Endothelial cell of umbilical vein (primary cell): ENCODE data around the gene DCTD. TPM values are rescaled to one million over a fixed set of nuclear protein-coding genes. Genes with fewer than 3 reads are reported as not detected.

Experiments
- BruUV-seq: library from RNA; stranded (reverse); fragments of 400-500 nt; replicated peaks from 2 replicates; lab custom pipeline; 2021; lab: Mats Ljungman, UMichigan
- CTCF ChIA-PET: fragments of 300-600, 350-600 bp; sonication (Branson Sonifier 250); formaldehyde crosslinking; loops from one replicate; lab custom pipeline; 2021; ENCODE audit warnings: antibody characterized with exemption, inconsistent platforms; lab: Charles Lee
- POLR2A ChIA-PET: fragments of 300-600, 350-600 bp; sonication (Branson Sonifier 250); formaldehyde crosslinking; loops from one replicate; lab custom pipeline; 2021; ENCODE audit warnings: antibody characterized with exemption, inconsistent platforms; lab: Charles Lee
- DNase-seq: peaks from one replicate; pipeline ENCODE4 v3.0.0-alpha.2; 2011; ENCODE audit warnings: low read depth, low spot score
- FAIRE-seq: peaks from 2 replicates; lab custom pipeline; 2011; peaks lifted over from hg19 to GRCh38; lab: Jason Lieb, UNC
- H2AFZ ChIP-seq: 2 replicates; pipeline ENCODE4 v1.6.0; 2012; ENCODE audit warnings: low read depth, low read length, control low read depth, inconsistent platforms
- H3K27ac ChIP-seq: 2 replicates; pipeline ENCODE4 v1.5.1; 2011; ENCODE audit warnings: low read depth, mild to moderate bottlenecking, control low read depth, low read length, moderate library complexity; ENCODE audit not compliant: insufficient read depth
- H3K27me3 ChIP-seq, 2 experiments: 2 replicates each; pipeline versions ENCODE4 v1.6.0 to v1.6.1; 2011; ENCODE audit warnings: low read length in 2 of 2, mixed read lengths in 1 of 2; ENCODE audit not compliant: control insufficient read depth in 2 of 2, insufficient read depth in 2 of 2
- H3K36me3 ChIP-seq, 2 experiments: 2 replicates in 1 of 2; 3 replicates in 1 of 2; pipeline ENCODE4 v1.5.1; 2011; ENCODE audit warnings: low read length in 2 of 2, mild to moderate bottlenecking in 1 of 2, moderate library complexity in 1 of 2; ENCODE audit not compliant: control insufficient read depth in 2 of 2, insufficient read depth in 2 of 2; ENCODE audit errors: extremely low read depth in 1 of 2
- H3K4me1 ChIP-seq: 3 replicates; pipeline ENCODE4 v1.5.1; 2011; ENCODE audit warnings: mild to moderate bottlenecking, low read length; ENCODE audit not compliant: control insufficient read depth, insufficient read depth; ENCODE audit errors: extremely low read depth
- H3K4me2 ChIP-seq: 2 replicates; pipeline ENCODE4 v1.6.1; 2011; ENCODE audit warnings: low read length, control low read depth, mixed read lengths; ENCODE audit not compliant: insufficient read depth
- H3K4me3 ChIP-seq, 3 experiments: fragments of 200-600 bp in 1 of 3; sonication (generic), shearing (Covaris generic) in 1 of 3; replicated peaks in 1 of 3; 2 replicates each; pipeline ENCODE4 v1.5.1; 2011 to 2016; ENCODE audit warnings: control low read depth in 3 of 3, low read length in 3 of 3, mild to moderate bottlenecking in 2 of 3, inconsistent platforms in 1 of 3, low read depth in 1 of 3, moderate library complexity in 1 of 3; ENCODE audit not compliant: insufficient read depth in 1 of 3
- H3K79me2 ChIP-seq: 2 replicates; pipeline ENCODE4 v1.6.0; 2012; ENCODE audit warnings: low read length, inconsistent platforms; ENCODE audit not compliant: control insufficient read depth, insufficient read depth
- H3K9ac ChIP-seq: replicated peaks from 2 replicates; pipeline ENCODE3; 2011; ENCODE audit warnings: low read length, control low read depth; ENCODE audit not compliant: insufficient read depth; ENCODE audit errors: extremely low read depth
- H3K9me1 ChIP-seq: replicated peaks from 3 replicates; pipeline ENCODE4 v1.6.0; 2011; ENCODE audit warnings: mild to moderate bottlenecking, low read length; ENCODE audit not compliant: control insufficient read depth, insufficient read depth; ENCODE audit errors: extremely low read depth
- H3K9me3 ChIP-seq: replicated peaks from 2 replicates; pipeline ENCODE4 v1.5.1; 2012; ENCODE audit warnings: low read length, inconsistent platforms; ENCODE audit not compliant: control insufficient read depth, insufficient read depth
- H4K20me1 ChIP-seq: replicated peaks from 2 replicates; pipeline ENCODE3; 2011; ENCODE audit warnings: mild to moderate bottlenecking, low read length; ENCODE audit not compliant: control insufficient read depth, insufficient read depth; ENCODE audit errors: extremely low read depth
- CTCF ChIP-seq, 2 donors: IDR thresholded peaks; 1 replicate in 1 of 2; 2 replicates in 1 of 2; pipeline ENCODE4 v1.5.1; 2011; ENCODE audit warnings: low read length in 2 of 2, mild to moderate bottlenecking in 2 of 2, moderate library complexity in 2 of 2, control low read depth in 1 of 2, inconsistent platforms in 1 of 2, low read depth in 1 of 2; ENCODE audit not compliant: insufficient read depth in 1 of 2; ENCODE audit errors: extremely low read depth in 1 of 2
- EZH2 ChIP-seq: IDR thresholded peaks from 2 replicates; pipeline ENCODE4 v1.6.1; 2012; ENCODE audit warnings: borderline replicate concordance, low read depth, mild to moderate bottlenecking, moderate library complexity, low read length, inconsistent platforms; ENCODE audit not compliant: severe bottlenecking
- FOS ChIP-seq: IDR thresholded peaks from 2 replicates; pipeline ENCODE4 v1.6.1; 2011; ENCODE audit warnings: mild to moderate bottlenecking, low read length, moderate library complexity, borderline replicate concordance; ENCODE audit not compliant: insufficient read depth
- GATA2 ChIP-seq: IDR thresholded peaks from 2 replicates; pipeline ENCODE4 v1.7.0; 2011; ENCODE audit warnings: low read depth, mild to moderate bottlenecking, moderate library complexity, mixed read lengths, low read length; ENCODE audit not compliant: insufficient read length, insufficient read depth
- JUN ChIP-seq: IDR thresholded peaks from 2 replicates; pipeline ENCODE4 v1.6.1; 2011; ENCODE audit warnings: borderline replicate concordance, low read depth; ENCODE audit not compliant: insufficient read length, insufficient read depth
- MAX ChIP-seq: IDR thresholded peaks from 2 replicates; pipeline ENCODE4 v1.6.1; 2011; ENCODE audit not compliant: insufficient read depth, insufficient read length
- MYC ChIP-seq: IDR thresholded peaks from one replicate; pipeline ENCODE4 v1.6.1; 2011; ENCODE audit warnings: mild to moderate bottlenecking, low read depth, low read length
- POLR2A ChIP-seq: IDR thresholded peaks from 2 replicates; pipeline ENCODE4 v1.6.1; 2012; ENCODE audit warnings: low read depth, mild to moderate bottlenecking, control low read depth, low read length
- POLR2AphosphoS5 ChIP-seq: IDR thresholded peaks from 2 replicates; pipeline ENCODE4 v1.6.1; 2012; ENCODE audit warnings: low read depth, mild to moderate bottlenecking, control low read depth, low read length, moderate library complexity; ENCODE audit not compliant: insufficient read depth
- dilution Hi-C: fragments of 300-500 bp; cut with MboI; formaldehyde crosslinking; loops from one replicate; pipeline ENCODE4 v1.15.0; 2019; ENCODE audit warnings: low sequenced_read_pairs; ENCODE audit not compliant: extremely low pct_ligation_motif_present
- intact Hi-C: fragments of 100-400 bp; cut with micrococcal nuclease; formaldehyde crosslinking; loops from one replicate; pipeline ENCODE4 v1.10.0; 2022
- polyA plus RNA-seq, 4 experiments: library from polyadenylated mRNA; depleted of rRNA in 3 of 4; stranded (reverse) in 3 of 4; unstranded in 1 of 4; fragments of >200 nt; gene quantifications; 2 replicates each; pipeline versions ENCODE4 v1.2.1 to v1.2.3, GENCODE V29; 2011 to 2012; ENCODE audit warnings: missing spikeins in 1 of 4
- total RNA-seq: library from RNA; stranded (reverse); gene quantifications from 2 replicates; pipeline ENCODE4 v1.2.3, GENCODE V29; 2021

Gene DCTD
- total and polyA plus RNA-seq, 2 donors (not counting 3 experiments of a cell fraction or from before 2014, with no cell fraction given): 105 to 111 TPM

- no peak overlapping the region for H2AFZ ChIP-seq
- no peak overlapping the region for H3K4me3 ChIP-seq
- dilution Hi-C loops (loop anchor here (25.0 kb wide), 1 partner anchor 343 kb away; no protein-coding TSS in a partner anchor), intact Hi-C loops (loop anchor here (5.0 kb wide), 1 partner anchor 327 kb away; no protein-coding TSS in a partner anchor)
- FAIRE-seq (no peak), DNase-seq (no peak)
- H3K9ac ChIP-seq: no peak overlapping the region
- BruUV-seq: no TSS peak
- no peaks in the 10 kb centered on the region for H3K9me3 ChIP-seq
- H3K79me2 ChIP-seq: peaks cover 19% of the 10 kb centered on the region
- H3K36me3 ChIP-seq: peaks cover 6 to 8% of the 10 kb centered on the region in 2 experiments
- H4K20me1 ChIP-seq: no peaks in the 10 kb centered on the region
- POLR2A ChIA-PET: no interaction called here
- H3K27ac ChIP-seq: no peak overlapping the region
- H3K27me3 ChIP-seq: peaks cover 6 to 17% of the 10 kb centered on the region in 2 experiments
- no peak overlapping the region for H3K4me2 ChIP-seq
- no peaks in the 10 kb centered on the region for H3K9me1 ChIP-seq
- CTCF ChIA-PET: interaction anchor here (0.9 to 1.5 kb wide), 6 partner anchors 8 to 1776 kb away, joined by 3 to 5 read pairs (median 4); no protein-coding TSS in a partner anchor
- no peak for TF ChIP-seq CTCF (IDR thresholded peaks at IDR 0.05; ENCODE audit: extremely low read depth in 1 of 2, insufficient read depth in 1 of 2, low read depth in 1 of 2, low read length in 2 of 2)
- no peak for TF ChIP-seq MYC
- TF ChIP-seq GATA2: no peak
- TF ChIP-seq JUN: no peak
- no peak for TF ChIP-seq FOS
- TF ChIP-seq POLR2AphosphoS5: no peak
- no peak for TF ChIP-seq POLR2A
- TF ChIP-seq MAX: no peak
- TF ChIP-seq EZH2: no peak
- H3K4me1 ChIP-seq: peaks cover 16% of the 10 kb centered on the region
These were observed 1.7 kb upstream of the DCTD start for GRCh38 chr4:182918791-182919302.
